GM19351 (cell line): Measurements from ENCODE around the gene BEAN1.
"Not testable (repeated sequence)": the region's sequence is repeated elsewhere in the genome, so short reads cannot be mapped to it uniquely, and the experiment has no call there.

Experiments used
- ATAC-seq: cut with Tn5 transposase; IDR thresholded peaks from one replicate; pipeline ENCODE4 v1.9.1; 2021; ENCODE audit warnings: mild to moderate bottlenecking, moderate library complexity; ENCODE audit not compliant: unreplicated experiment

Gene BEAN1

DNA sequence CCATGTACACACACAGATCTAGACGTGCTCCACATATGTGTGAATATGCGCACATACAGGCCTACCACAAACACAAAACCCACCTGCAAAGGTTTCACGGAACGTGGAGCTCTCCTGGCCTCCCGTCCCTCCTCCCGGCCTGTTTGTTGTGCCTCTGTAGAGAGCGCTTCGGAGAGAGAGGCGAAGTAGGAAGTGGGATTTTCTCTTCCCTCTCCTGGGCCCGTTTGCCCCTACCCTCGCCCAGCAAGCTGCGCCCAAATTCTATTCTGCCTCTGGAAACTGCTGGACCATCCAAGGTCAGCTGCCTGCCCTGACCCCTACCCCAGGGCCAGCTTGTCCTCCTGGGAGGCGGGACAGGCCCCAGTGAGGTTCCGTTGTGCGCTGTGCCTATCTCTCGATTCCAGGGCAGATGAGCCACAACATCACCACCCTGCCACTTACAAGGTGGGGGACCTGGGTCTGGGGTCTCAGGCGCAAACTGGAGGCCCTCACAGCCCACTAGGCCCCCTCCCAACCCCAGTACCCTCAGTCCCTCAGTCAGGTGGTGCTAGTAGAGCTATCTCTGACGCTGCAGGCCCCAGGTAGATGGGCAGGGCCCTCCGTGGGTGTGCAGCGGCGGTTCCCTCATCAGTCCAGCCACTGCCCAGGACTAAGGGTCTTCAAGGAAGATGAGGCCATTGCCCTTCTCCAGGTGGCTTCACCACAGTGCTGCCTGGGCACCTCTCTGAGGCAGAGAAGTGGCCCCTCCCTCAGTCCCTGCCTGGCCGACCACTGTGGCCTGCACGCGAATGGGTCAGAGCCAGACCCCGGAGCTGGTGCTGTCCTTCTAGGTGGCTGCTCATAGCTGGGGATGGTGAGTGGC, 54.2 kb downstream of the BEAN1 start:
- no peak for ATAC-seq

GRCh38 chr16:66481943-66482390, 54.9 kb downstream of the BEAN1 start:
- ATAC-seq, result no peak

GRCh38 chr16:66483689-66484452, 56.8 kb downstream of the BEAN1 start:
- peak; percentile 85 for ATAC-seq

DNA sequence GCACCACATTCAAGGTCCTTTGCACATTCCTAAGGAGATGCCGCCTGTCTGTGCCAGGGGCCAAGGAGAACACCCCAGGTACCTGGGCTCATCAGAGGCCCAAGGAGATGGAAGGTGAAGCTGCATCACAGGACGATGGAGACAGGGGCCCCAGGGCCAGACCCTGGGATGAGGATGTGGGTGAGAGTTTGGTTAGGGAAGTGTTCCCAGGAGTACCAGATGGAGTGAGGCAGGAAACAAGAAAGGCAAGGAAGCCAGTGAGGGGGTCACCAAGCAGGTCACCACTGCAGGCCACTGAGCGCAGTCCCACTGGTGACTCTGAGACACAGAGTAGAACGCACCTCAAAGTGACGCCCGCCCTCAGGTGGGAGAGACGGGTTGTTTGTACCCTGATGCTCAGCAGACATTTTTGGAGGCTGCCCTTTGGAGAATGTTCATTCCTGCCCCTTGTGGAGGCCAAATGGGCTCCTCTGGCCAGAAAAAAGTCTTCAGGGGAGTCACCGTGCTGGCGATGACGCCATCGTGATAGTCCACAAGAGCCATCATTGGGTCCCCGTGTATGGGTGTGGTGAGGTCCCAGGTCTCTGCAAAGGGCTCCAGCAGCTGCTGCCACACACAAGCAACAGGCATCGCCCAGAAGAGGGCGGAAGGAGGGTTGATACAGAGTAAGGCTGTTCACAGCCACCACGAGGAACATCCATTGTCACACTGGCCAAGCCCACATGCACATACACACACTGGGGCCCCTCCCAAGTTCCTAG, 57.5 kb downstream of the BEAN1 start:
- ATAC-seq, result no peak

DNA sequence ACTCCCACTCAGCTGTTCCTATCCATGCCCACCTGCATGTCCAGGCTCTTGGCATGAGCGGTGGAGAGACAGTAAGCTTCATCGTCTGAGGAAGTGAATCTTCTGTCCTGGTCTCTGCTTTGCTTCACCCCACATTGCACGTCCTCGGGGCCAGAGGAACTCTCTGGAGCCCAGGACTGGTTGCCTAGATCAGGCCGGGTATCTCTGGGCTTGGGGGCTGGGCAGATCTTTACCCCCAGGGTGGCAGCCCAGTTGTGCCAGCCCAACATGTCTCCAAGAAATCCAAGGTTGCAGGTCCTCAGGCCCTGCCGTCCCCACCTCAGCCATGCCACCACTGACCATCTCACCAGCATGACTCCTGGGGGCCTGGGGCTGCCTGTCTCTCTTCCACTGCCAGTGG, 58.3 kb downstream of the BEAN1 start:
- no peak for ATAC-seq

- no peak for ATAC-seq
Observed at GRCh38 chr16:66486199-66486772, 59.2 kb downstream of the BEAN1 start.

- no peak for ATAC-seq
Observed at GRCh38 chr16:66486773-66487579, 59.9 kb downstream of the BEAN1 start.

DNA sequence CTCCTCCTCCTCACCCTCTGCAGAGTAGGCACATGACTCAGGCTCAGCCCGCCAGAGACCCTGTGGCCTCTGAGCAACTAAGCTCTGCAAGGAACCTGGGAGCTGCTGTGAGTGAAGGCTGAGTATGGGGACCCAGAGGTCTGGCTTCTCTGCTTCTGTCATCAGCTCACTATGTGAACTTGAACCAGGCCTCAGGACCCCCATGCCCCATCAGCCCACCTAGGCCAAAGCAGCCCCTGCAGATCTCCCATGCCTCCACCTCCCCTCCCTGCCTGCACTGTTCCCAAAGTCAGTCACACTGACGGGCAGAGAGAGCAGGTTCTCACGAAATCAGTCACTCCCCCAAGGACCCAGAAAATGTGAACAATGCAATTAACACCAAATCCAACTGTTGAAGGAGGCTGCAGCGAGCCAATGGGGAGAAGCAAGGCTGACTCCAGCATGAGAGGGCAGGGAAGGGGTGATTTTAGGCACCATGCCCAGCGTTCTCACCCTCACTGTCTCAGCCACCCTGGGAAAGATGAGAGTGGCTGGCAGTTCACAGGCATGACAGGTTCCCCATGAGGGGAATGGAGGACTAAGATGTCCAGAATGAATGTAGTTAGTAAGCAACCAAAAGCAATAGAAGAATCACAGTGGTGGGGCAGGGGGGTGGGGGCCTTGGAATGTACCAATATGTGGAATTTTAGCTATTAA, 60.6 kb downstream of the BEAN1 start:
- no peak for ATAC-seq

DNA sequence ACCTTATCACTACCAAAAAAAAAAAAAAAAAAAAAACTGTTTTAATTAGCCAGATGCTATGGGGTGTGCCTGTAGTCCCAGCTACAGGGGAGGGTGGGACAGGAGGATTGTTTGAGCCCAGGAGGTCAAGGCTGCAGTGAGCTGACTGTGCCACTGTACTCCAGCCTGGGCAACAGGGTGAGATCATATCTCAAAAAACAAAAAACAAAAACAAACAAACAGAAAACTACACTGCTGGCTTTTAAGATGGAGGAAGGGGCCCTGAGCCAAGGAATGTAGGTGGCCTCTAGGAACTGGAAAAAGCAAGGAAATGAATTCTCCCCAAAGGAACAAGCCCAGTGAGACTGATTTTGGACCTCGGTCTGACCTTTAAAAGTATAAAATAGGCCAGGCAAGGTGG, 61.4 kb downstream of the BEAN1 start:
- ATAC-seq, result no peak

DNA sequence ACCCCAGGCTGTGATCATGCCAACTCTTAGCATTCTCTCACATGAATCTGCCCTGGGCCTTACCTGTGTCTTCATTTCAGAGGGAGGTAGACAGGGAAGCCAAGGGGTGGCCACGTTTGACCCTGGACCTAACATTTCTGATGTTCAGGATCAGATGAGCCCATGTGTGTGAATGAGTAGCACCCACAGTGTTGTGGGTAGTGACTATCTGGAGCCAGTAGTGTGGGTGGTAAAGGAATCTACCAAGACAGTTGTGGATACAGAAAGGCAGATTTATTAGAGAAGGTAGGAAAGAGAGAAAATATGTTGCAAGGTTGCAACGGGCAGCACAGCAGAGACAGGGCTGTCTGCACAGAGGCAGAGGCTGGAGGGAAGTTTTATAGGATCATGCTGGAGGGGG, 62.3 kb downstream of the BEAN1 start:
- ATAC-seq, result no peak

DNA sequence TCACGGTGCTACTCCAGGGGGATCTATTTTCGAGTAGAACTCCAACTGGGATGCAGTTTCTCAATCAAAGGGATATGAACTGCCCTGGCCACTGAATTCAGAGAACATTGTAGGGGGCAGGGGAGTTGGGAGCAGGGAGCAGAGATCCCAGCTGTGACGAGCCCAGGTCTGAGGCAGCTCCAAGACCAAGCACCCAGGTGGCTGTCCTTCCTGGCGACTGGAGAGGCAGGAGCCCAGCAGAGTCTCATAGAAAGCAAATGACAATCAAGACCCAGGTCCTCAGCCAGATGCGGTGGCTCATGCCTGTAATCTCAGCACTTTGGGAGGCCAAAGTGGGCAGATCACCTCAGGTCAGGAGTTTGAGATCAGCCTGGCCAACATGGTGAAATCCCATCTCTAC, 62.7 kb downstream of the BEAN1 start:
- ATAC-seq, result no peak

DNA sequence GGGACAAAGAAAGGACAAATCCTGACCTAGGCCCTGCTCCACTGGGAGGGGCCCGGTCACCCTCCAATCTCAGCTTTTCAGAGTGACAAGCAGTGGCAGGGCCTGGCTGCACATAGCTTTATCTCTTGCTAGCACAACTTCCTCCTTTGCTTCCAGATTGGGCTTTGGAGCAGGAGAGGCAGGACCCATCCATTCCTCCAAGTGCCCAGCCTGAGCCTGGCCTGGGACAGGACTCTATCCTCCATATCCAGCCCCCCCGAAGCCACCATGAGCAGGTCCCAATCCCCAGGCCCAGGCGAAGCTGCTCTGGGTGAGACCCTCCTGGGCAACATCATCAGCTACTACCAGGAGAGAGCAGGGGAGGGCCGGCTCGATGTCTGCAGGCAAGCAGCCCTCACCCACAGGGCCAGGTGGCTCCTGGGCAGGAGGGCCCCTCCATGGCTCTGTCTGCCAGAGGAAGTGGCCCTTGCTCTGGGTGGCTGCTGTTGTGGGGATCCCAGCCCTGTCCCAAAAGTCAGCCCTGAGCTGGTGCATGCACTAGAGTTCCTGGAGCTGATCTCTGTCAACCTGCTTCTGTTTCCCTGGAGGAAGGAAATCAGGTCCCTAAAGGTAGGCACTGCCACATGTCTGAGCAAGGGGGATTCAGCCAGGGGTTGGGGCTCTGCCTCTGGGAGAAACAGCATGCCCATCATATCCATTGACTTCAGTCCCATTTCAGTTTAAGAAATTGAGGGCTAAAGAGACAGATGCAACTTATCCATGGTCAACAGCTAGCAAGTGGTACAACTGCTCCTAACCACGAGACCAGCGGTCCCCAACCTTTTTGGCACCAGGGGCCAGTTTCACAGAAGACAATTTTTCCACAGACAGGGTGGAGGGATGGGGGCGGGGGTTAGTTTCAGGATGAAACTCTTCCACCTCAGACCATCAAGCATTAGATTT, 64.0 kb downstream of the BEAN1 start:
- ATAC-seq, result no peak

- no peak for ATAC-seq
Observed at GRCh38 chr16:66491716-66492064, 64.6 kb downstream of the BEAN1 start.

GRCh38 chr16:66493490-66494401, 66.7 kb downstream of the BEAN1 start:
- ATAC-seq, result no peak

DNA sequence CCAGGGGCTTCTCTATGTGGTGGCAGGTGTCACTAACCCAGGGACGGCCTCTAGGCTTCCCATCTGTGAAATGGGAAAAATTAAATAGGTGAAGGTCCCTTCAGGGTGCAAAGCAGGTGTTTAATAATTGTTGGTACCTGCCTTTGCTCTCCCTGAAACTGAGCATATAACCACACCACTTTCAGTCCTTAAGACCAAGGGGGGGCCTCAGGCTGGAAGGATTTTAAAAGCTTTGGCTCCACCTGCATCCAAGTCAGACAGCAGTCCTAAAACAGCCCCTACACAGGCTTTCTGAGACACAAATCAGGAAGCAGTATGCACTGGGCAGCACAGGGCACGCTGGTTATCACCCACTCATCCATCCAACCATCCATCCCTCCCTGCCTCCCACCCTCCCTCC, 67.8 kb downstream of the BEAN1 start:
- ATAC-seq, result no peak

GRCh38 chr16:66495440-66495839, 68.3 kb downstream of the BEAN1 start:
- ATAC-seq, result no peak

DNA sequence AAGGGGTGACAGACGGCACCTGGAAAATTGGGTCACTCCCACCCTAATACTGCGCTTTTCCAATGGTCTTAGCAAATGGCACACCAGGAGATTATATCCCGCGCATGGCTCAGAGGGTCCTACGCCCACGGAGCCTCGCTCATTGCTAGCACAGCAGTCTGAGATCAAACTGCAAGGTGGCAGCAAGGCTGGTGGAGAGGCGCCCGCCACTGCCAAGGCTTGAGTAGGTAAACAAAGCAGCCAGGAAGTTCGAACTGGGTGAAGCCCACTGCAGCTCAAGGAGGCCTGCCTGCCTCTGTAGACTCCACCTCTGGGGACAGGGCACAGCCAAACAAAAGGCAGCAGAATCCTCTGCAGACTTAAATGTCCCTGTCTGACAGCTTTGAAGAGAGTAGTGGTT, 69.1 kb downstream of the BEAN1 start:
- not testable (repeated sequence) for ATAC-seq

GRCh38 chr16:66497921-66498320, 70.8 kb downstream of the BEAN1 start:
- ATAC-seq, result not testable (repeated sequence)
